Measurements from ENCODE around the gene ZNF423.

Gene ZNF423

DNA sequence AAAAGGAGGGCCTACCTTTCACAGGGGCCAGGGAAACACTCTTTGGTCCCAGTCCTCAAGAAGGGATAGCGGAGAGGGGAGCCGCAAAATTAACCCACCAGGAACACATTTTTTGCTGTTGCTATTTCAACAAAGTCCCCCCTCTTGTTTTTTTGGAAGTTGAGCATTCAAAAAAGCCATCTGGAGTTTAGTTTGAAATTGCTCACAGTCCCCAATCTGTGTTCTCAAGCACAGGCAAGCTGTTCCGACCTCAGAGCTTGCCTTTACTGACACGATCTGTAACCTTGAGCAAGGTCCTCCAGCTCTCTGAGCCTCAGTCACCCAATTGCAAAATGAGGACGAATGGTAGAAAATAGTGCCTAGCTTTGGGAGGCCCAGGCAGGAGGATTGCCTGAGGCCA is 131.1 kb downstream of the ZNF423 start:
- no peak for DNase-seq (ENCODE audit: low spot score)

DNA sequence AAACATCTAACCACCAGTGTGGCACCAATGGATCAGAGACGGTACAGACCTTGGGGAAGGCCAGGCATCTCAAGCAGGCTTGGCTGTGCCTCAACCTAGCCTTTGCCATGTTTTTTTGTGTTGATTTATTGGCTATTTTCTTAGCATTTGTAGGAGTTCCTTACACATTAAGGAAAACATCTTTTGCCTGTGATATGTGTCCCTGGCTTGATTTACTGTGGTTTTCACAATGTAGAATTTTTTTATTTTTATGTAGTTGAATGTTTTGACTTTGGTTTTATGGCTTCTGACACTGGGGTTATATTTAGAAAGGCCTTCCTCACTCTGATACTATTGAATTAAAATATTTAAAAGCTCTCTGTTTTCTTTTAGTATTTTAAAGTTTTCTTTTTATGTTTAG is 132.6 kb downstream of the ZNF423 start:
- DNase-seq (ENCODE audit: low spot score) = no peak

DNA sequence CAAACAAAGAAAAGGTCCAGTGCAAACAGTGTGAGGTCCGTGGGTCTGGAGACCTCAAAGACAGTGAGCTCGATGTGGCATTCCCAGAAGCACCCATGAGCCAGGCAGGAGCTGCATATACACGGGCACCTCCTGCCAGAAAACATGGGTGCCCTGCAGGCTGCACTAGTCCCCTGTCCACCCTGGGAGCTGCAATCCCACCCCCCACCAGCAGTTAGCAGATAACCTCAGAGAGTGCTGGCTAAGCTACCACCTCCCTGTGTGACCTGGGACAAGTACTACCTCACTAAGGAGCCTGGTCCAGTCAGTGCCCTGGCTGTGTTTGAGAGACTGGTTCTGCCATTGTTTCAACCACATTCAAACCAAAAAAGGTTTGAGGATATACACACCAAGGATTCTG is 135.7 kb downstream of the ZNF423 start:
- DNase-seq (ENCODE audit: low spot score) = no peak

- no peak for DNase-seq (ENCODE audit: low spot score)
Observed at GRCh38 chr16:49717689-49718088, 138.2 kb downstream of the ZNF423 start.

DNA sequence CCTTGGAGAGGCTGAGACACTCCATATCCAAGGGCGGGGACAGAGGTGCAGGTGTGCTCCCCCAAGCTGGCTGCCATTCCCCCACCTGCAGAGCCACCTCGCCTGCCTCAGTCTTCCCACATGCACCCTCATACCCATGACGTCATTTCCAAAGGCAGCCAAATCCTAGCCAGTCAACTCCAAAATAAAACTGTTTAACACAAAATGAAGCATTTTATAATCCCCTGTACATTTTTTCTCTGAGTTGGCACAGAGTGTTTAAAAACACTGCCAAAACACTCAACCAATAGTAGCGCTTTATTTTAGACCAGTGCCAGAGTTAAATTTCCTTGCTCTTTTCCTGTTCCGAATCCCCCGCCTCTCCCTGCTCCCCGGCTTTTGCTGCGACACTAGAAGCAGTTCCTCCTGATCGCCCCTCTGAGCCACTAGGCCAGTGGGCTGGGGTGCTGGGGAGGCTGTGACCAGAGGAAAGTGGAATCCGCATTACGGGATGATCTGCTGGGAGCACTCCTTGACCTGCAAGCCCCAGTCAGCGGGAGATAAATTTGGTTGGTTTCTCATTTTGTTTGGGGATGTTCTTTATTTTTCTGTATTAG is 139.5 kb downstream of the ZNF423 start:
- no peak for DNase-seq (ENCODE audit: low spot score)

DNA sequence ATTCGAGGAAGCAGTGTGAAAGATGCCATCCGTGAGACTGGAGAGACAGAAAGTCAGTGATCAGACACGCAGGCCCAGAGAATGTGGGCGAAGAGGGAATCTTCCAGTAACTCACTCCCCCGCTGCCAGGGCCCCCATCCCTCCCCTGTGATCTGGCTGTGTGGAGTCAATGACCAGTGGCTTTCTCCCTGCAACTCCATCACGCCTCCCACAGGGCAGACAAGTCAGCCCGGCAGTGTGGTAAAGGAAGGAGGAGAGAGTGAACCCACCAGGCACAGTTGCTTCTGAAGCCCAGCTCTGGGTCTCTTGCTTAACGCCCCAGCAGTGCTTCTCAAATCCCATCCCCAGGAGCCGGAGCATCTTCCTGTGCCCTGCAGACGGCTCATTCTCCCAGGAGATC is 142.1 kb downstream of the ZNF423 start:
- no peak for DNase-seq (ENCODE audit: low spot score)

DNA sequence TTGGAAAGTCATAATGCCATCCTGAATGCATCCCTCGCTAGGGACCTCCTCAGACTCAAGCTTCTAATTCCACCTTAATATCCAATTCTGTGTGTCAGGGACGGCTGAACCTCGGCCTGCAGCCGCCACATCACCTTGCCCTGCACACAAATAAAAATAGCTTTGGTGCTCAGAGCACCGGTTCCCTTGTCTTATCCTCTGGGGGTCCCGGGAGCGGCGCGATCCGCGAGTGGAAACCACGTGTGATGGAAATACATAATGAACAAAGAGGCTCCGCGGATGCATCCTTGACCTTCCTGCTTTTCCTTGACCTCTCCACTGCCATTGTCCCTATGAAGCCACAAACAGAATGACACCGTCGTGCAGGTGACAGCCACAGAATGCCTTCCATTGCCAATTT is 143.4 kb downstream of the ZNF423 start:
- no peak for DNase-seq (ENCODE audit: low spot score)

- no peak for DNase-seq (ENCODE audit: low spot score)
Observed at GRCh38 chr16:49712106-49712505, 143.8 kb downstream of the ZNF423 start.

GRCh38 chr16:49709057-49709456 is 146.9 kb downstream of the ZNF423 start:
- no peak for DNase-seq (ENCODE audit: low spot score)

DNA sequence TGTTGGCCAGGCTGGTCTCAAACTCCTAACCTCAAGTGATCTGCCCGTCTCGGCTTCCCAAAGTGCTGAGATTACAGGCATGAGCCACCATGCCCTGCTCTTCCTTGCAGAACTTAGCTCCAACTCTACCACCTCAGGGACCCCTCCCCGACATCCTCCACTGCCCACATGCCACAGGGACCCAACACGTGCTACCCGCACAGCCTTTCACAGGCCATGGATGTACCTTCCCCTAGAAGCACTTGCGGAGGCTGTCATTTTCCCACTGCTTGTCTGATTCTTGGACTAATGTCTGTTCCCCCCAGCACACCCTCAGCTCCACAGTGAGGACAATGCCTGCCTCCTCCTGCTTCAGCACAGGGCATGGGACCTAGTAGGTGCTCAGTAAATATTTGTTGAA is 147.4 kb downstream of the ZNF423 start:
- DNase-seq (ENCODE audit: low spot score) = no peak

GRCh38 chr16:49706620-49707355 is 149.1 kb downstream of the ZNF423 start:
- no peak for DNase-seq (ENCODE audit: low spot score)

- DNase-seq (ENCODE audit: low spot score) = peak; percentile 4
Observed at GRCh38 chr16:49704586-49705155, 151.2 kb downstream of the ZNF423 start.

DNA sequence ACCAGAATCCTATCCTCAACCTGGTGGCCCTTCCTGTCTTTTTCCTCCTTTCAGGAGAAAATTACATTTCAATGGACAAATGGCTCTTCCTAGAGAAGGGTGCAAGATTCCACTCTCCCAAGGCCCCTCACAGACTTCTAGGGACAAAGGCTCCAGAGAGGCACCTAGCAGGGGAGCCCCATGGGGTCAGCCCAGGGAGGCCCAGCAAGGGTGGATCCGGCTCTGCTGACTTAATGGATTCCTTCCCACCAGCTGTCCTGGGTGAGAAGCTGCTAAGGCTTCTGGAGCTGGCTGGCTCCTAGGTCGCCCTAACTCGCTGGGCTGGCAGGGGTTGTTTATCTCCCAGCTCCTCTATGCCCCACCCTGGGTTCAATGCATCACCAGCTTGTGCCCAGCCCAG is 152.4 kb downstream of the ZNF423 start:
- DNase-seq (ENCODE audit: low spot score) = no peak

DNA sequence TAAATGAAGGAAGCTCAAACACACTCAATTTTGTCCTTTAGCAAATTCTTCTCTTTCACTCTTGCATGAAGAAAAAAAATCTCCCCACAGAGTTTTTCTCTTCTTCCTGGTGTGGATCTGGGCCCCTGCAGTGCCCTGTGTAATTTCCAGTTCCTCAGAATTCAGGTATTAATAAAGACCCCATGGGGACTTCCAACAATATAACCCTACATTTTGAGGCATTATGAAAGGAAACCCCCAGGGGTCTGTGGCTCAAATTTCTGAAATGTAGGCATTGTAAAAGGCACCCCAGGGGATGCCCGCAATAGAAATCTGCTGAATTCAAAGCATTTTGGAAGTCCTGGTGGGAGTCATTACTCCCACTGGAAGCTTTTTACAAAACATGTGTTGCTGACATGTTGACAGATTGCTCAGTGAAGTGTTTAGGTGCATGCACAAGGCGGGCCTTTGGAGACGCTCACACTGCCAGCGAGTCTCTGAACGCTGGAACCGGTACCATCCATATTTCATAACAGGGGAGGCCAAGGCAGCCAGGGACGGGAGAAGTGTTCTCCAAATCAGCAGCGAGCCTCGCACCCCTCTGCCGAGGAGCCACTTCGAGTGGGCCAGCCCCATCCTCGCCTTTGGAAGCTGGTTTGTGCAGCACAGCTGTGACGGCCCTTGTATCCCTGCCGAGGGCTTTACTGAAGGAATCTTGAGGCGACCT is 154.0 kb downstream of the ZNF423 start:
- no peak for DNase-seq (ENCODE audit: low spot score)

DNA sequence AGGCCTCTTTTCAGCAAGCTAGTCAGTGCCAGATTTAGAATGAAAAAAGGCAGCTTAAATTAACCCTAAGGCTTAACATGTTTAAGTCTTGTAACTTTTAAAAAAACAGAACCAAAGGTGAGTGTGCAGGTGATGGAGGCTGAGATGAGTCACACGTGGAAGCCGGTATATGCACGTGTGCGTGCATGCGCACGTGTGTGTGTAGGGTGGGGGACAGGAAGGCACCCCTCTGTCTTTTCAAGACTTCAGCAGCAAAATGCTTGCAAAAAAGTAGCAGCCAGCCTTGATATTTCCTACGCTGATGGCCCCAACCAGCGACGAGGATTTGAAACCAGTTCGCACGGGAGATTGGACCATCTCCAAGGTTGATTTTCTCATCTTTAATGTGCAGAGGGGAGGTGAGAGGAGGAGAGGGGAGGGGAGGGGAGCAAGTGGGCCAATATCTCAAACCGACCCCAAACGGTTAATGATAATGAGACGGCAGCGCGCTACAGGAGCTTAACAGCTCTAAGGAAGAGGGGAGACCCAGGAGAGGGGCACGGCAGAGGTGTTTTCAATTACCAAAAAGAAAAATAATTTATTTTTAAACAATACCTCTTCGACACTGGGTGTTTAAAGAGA is 154.7 kb downstream of the ZNF423 start:
- no peak for DNase-seq (ENCODE audit: low spot score)

DNA sequence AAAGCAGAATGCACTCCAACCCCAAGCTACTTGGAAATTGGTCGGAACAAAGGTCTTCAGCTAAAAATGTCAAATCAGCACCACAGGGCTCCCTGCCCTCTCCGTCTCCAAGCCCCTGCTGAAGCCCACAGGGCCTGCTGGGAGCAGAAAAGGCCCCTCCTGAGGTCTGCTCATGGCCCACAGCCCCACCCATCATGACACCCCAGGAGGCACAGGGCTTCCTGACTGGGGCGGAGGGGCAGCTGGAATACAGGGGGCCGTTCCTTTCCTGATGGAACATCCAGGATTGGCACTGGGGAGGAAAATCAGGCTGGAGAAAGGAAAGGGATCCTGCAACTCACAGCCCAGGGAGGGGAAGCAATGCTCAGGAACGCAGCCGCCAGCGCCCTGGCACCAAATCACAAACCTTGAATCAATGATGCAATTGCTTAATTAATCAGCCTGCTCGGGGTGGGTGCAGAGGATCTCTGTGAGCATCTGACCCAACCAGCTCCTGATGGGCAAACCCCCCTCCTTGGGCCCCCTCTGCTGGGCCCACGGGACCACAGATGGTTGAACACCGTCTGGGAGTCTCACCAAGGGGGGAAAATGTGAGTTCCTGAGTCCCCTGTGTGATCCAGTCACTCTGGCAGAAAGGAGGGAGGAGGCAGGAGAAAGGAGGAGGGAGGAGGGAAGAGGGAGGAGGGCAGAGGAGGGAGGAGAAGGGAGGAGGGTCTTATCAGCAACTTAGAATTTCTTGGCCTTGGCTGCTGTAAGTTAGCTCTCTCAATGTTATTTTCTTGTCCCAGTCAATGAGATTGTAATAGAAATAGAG is 155.5 kb downstream of the ZNF423 start:
- no peak for DNase-seq (ENCODE audit: low spot score)

- DNase-seq (ENCODE audit: low spot score) = no peak
Observed at GRCh38 chr16:49699841-49700175, 156.1 kb downstream of the ZNF423 start.

- DNase-seq (ENCODE audit: low spot score) = no peak
Observed at GRCh38 chr16:49698931-49699840, 156.7 kb downstream of the ZNF423 start.

DNA sequence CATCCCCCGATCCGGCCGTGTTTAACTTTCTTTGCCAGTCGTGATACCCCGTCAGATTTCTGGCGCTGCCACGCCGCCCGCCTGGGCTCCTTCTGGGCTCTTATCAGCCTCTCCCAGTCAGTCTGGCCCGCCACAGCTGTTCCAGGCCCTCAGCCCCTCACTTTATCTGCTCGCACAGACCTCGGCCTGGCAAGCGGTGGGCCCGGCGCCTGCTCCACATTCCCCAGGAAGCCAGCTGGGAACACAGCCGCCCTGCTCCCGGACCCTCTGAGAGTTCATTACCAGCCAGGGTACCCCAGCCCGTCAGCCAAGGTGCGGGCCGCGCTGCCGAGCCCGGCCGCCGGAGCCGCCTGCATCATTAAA is 157.5 kb downstream of the ZNF423 start:
- DNase-seq (ENCODE audit: low spot score) = no peak

GRCh38 chr16:49697631-49698452 is 158.1 kb downstream of the ZNF423 start:
- no peak for DNase-seq (ENCODE audit: low spot score)
